OCI-LY3 (cell line): ENCODE measurements around the gene ARID5B.

Experiments used
- CTCF ChIP-seq: fragments of 200-600, 300-600 bp; sonication (generic); IDR thresholded peaks from 2 replicates; pipeline ENCODE4 v1.5.1; 2014; ENCODE audit warnings: antibody characterized with exemption, low read length, low read depth
- EZH2phosphoT487 ChIP-seq: fragments of 200-600 bp; shearing (Covaris generic); IDR thresholded peaks from 2 replicates; pipeline ENCODE4 v1.6.1; 2018; ENCODE audit warnings: antibody characterized with exemption, mixed run types, low read depth

DNA sequence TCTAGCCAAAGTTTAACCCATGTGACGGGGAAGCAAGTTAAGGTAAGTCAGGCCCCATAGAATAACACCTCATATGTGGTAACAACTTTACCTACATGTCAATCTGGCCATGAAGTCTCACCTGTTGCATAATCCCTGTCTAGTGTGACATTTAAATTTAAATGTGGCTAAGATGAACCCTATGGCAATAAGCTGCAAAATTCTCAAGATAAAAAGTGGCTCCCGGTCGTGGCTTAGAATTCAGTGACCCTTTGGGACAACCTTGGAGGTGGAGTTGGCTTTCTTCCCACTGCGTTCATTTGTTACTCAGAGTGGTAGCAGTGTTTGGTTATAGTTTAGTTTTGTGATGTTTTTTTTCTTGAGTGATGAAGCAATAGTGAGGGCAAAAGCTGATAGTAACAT lies 90.6 kb downstream of the ARID5B start:
- TF ChIP-seq CTCF = no peak
- TF ChIP-seq EZH2phosphoT487 = no peak
